ENCODE measurements around the gene FHIT. TPM values are rescaled to one million over a fixed set of nuclear protein-coding genes. Genes with fewer than 3 reads are reported as not detected.

The FHIT gene
- total RNA-seq, 2 donors from 2014 or later, result 6.8 to 12.3 TPM

DNA sequence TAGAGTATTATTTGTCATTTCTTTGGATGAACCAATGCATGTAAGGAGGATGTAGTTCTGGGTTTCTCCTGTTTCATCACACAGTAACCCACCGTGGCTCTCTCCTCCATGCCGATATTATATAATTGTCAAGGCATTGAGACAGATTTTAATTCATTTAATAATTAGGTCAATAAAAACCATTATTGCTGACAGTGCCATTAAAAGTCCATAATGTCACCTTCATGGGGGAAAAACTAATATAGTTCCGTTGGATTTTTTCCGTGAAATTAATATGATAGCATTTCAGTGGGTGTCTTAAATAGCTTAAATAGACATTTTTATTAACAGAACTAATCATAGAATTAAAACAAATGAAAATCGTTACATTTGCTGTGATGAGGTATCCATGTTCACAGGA lies 1453.7 kb downstream of the FHIT start:
- Mint-ChIP-seq H3K27me3 (ENCODE audit: insufficient read depth) (no peaks in the 10 kb centered on the region), H3K9me3 (no peaks in the 10 kb centered on the region), H3K27ac (no peak overlapping the region), H3K36me3 (ENCODE audit: low read depth) (no peaks in the 10 kb centered on the region), H3K4me3 (no peak overlapping the region), H3K4me1 (peaks cover 24% of the 10 kb centered on the region)
- Histone ChIP-seq H3K36me3 (ENCODE audit: control insufficient read depth, insufficient read depth, low read length) (no peaks in the 10 kb centered on the region), H3K4me3 (ENCODE audit: low read length) (no peak overlapping the region), H3K4me1 (ENCODE audit: control insufficient read depth, insufficient read depth, low read length) (peaks cover 7% of the 10 kb centered on the region), H3K27me3 (ENCODE audit: control insufficient read depth, insufficient read depth, low read length, poor library complexity, severe bottlenecking) (no peaks in the 10 kb centered on the region), H3K9ac (ENCODE audit: extremely low read depth, low read length, poor library complexity, severe bottlenecking) (no peak overlapping the region), H3K27ac (ENCODE audit: low read depth, low read length) (no peak overlapping the region), H3K9me3 (ENCODE audit: control insufficient read depth, low read length) (no peaks in the 10 kb centered on the region)
- WGBS, 2 experiments (ENCODE audit: insufficient coverage in 1 of 2, insufficient read length in 1 of 2), result 93% methylated on average over 5 of the region's 5 CpGs; no CpG with 5 or more reads in 1 of the 2 experiments
- no peak for DNase-seq
- TF ChIP-seq, protein P1, sequence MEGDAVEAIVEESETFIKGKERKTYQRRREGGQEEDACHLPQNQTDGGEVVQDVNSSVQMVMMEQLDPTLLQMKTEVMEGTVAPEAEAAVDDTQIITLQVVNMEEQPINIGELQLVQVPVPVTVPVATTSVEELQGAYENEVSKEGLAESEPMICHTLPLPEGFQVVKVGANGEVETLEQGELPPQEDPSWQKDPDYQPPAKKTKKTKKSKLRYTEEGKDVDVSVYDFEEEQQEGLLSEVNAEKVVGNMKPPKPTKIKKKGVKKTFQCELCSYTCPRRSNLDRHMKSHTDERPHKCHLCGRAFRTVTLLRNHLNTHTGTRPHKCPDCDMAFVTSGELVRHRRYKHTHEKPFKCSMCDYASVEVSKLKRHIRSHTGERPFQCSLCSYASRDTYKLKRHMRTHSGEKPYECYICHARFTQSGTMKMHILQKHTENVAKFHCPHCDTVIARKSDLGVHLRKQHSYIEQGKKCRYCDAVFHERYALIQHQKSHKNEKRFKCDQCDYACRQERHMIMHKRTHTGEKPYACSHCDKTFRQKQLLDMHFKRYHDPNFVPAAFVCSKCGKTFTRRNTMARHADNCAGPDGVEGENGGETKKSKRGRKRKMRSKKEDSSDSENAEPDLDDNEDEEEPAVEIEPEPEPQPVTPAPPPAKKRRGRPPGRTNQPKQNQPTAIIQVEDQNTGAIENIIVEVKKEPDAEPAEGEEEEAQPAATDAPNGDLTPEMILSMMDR (conservative IDR thresholded peaks at IDR 0.05), result no peak

DNA sequence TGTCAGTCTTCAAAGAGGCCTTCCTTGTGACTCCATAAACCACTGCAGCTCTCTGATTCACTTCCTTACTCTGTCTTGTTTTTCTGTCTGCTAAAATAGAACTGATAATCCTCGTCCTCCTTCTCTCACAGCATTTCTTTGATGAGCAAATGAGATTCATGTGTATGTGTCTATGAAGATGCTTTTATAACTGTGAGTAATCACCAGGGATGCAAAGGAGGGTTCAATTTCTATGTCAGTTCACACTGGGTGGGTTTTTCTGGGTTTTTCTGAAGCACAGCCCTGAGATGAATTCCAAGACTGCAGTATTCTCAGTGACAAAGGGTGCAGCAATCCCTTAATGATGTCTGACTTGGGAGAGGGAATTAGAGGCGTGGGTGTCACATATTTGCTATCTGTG lies 1454.8 kb downstream of the FHIT start:
- Histone ChIP-seq H3K4me1 (ENCODE audit: control insufficient read depth, insufficient read depth, low read length) (peaks cover 3% of the 10 kb centered on the region), H3K9ac (ENCODE audit: extremely low read depth, low read length, poor library complexity, severe bottlenecking) (no peak overlapping the region), H3K27ac (ENCODE audit: low read depth, low read length) (no peak overlapping the region), H3K36me3 (ENCODE audit: control insufficient read depth, insufficient read depth, low read length) (no peaks in the 10 kb centered on the region), H3K9me3 (ENCODE audit: control insufficient read depth, low read length) (no peaks in the 10 kb centered on the region), H3K4me3 (ENCODE audit: low read length) (no peak overlapping the region), H3K27me3 (ENCODE audit: control insufficient read depth, insufficient read depth, low read length, poor library complexity, severe bottlenecking) (no peaks in the 10 kb centered on the region)
- Mint-ChIP-seq H3K27me3 (ENCODE audit: insufficient read depth) (no peaks in the 10 kb centered on the region), H3K27ac (no peak overlapping the region), H3K9me3 (no peaks in the 10 kb centered on the region), H3K4me3 (no peak overlapping the region), H3K4me1 (peaks cover 14% of the 10 kb centered on the region), H3K36me3 (ENCODE audit: low read depth) (no peaks in the 10 kb centered on the region)
- DNase-seq, result no peak
- 82 to 100% methylated on average over 1 to 2 of the region's 2 CpGs for WGBS, 2 experiments (ENCODE audit: insufficient coverage in 1 of 2, insufficient read length in 1 of 2)
- TF ChIP-seq, protein P1 (conservative IDR thresholded peaks at IDR 0.05), result no peak

DNA sequence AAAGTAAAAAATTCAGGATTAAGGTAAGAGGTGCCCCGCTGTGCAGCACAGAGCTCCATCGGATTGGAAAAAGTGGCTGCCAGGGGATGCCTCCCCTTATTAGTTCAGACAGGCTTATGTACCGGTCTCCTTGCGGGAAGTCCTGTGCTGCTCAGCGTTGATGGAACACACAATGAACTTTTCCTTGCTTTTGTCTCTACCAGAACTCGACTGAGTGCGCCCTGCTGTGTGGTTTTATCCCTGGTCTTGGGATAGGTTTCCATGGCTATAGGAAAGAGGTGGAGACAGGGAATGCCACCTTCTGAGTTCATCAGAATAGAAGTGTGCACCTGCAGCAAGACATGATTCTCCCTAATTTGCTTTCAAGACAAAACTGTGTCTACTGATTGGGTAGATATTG lies 1455.5 kb downstream of the FHIT start:
- Mint-ChIP-seq H3K27me3 (ENCODE audit: insufficient read depth) (no peaks in the 10 kb centered on the region), H3K4me1 (peaks cover 9% of the 10 kb centered on the region), H3K27ac (no peak overlapping the region), H3K4me3 (no peak overlapping the region), H3K9me3 (no peaks in the 10 kb centered on the region), H3K36me3 (ENCODE audit: low read depth) (no peaks in the 10 kb centered on the region)
- TF ChIP-seq, protein P1 (conservative IDR thresholded peaks at IDR 0.05), result no peak
- Histone ChIP-seq H3K9me3 (ENCODE audit: control insufficient read depth, low read length) (no peaks in the 10 kb centered on the region), H3K9ac (ENCODE audit: extremely low read depth, low read length, poor library complexity, severe bottlenecking) (no peak overlapping the region), H3K27ac (ENCODE audit: low read depth, low read length) (no peak overlapping the region), H3K27me3 (ENCODE audit: control insufficient read depth, insufficient read depth, low read length, poor library complexity, severe bottlenecking) (no peaks in the 10 kb centered on the region), H3K4me3 (ENCODE audit: low read length) (no peak overlapping the region), H3K4me1 (ENCODE audit: control insufficient read depth, insufficient read depth, low read length) (no peaks in the 10 kb centered on the region), H3K36me3 (ENCODE audit: control insufficient read depth, insufficient read depth, low read length) (no peaks in the 10 kb centered on the region)
- 85 to 96% methylated on average over 4 to 7 of the region's 7 CpGs for WGBS, 2 experiments (ENCODE audit: insufficient coverage in 1 of 2, insufficient read length in 1 of 2)
- DNase-seq, result no peak
